Skeletal muscle cell (primary cell): Measurements from ENCODE around the gene ANXA1.
"Not testable (repeated sequence)": the region's sequence is repeated elsewhere in the genome, so short reads cannot be mapped to it uniquely, and the experiment has no call there.

Experiments used
- DNase-seq: peaks from one replicate; pipeline ENCODE4 v3.0.0-alpha.2; 2010; ENCODE audit warnings: low read depth
- H3K4me3 ChIP-seq: 2 replicates; pipeline ENCODE4 v1.5.1; 2011; ENCODE audit warnings: low read depth, mild to moderate bottlenecking, control low read depth, low read length, moderate library complexity

ANXA1 gene

DNA sequence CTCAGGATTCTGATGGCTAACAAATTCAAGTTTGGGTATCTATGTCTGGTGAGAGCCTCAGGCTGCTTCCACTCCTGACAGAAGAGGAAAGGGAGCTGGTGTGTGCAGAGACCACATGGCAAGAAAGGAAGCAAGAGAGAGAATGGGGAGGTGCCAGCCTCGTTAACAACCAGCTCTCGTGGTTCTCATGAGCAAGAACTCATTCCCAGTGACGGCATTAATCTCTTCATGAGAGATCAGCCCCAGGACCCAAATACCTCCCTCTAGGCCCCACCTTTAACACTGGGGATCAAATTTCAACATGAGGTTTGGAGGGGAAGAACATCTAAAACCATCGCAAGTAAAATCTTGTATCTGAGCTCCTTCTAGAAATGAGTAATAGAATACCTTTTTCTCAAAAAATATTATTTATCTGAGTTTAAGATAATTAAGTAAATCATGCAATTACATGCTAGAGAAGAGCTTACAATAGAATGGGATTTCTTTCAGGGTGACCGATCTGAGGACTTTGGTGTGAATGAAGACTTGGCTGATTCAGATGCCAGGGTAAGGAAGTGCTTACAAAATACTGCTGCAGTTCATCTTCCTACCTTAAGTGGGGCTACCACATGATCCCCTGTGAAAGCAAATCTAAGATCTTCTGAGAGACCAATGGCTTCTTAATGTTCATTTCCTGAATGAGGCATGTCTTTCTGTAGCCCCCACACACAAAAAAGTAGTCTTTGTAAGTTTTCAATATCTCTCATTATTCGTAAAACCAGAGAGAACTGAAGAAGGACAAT is 11.5 kb downstream of the ANXA1 start:
- no peak for DNase-seq
- no peak overlapping the region for H3K4me3 ChIP-seq

DNA sequence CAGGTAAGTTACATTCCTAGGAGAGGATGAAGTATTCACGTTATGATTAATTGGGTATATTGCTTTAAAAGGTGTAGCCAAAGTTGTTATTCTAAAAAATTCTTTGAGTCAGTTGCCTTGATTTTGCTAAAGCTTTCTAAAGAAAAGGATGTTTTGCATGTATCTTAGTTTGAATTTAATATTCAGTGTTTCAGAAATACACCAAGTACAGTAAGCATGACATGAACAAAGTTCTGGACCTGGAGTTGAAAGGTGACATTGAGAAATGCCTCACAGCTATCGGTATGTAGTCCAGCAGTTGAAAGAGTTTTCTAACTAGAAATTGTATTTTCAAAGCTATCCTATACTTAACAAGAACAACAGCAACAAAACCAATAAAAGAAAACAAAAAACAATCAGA is 14.2 kb downstream of the ANXA1 start:
- no peak for DNase-seq
- no peak overlapping the region for H3K4me3 ChIP-seq

DNA sequence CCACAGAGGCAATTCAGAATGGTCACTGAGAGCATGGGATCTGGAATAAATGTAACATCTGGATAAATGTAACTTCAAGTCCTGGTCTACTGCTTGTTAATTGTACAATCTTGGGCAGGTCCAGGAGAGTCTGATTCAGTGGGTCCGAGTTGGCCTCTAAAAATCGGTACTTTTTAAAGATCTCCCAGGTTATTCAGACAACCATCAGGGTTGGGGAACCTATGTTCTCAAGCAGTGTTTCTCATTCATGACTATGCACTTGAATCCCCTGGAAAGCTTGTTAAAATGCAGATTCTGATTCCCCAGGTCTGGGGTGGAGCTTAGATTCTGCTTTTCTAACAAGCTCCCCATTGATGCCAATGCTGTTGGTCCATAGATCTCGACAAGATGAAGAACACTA is 14.8 kb downstream of the ANXA1 start:
- no peak overlapping the region for H3K4me3 ChIP-seq
- DNase-seq = no peak

DNA sequence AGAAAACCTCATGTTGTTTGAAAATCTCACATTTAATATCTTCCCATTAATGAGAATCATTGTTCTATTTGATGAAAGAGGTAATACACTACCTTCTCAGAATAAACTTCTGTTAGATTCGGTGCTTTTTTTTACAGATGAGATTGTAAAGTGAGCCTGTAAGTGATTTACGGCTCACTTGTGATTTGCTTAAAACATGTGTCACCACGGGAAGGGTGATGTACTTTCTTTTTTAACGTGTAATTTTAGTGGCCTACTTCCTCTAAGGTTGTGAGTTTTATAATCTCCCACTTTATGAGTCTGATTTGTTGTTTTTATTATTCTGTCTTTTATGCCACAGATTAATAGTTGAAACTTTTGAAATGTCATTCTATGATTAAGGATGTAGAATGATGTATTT is 15.9 kb downstream of the ANXA1 start:
- DNase-seq = no peak
- no peak overlapping the region for H3K4me3 ChIP-seq

DNA sequence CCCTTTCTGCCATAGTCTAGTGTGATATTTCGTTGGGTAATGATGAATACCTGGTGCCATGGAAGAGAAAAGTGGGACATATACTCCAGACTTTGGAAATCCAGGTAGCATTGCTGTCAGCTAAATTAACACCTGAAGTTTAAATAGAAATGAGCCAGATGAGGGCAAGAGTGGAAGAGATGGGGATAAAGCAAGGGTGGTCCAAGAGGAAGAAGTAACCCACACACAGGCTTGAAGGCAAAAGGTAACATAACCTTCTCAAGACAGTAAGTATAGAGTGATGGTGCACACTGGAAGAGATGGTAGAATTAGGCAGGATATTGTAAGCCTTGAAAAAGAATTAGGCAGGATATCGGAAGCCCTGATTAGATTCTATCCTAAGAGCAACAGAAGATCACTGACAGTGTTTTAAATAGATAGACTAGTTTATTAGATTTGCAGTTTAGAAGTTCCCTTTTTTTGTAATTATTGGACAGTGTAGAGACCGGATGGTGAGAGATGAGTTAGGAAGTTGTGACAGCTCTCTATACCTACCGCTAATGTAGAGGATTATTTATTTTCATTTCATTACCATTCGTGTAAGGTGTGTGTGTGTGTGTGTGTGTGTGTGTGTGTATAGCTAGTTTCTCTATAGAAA is 16.8 kb downstream of the ANXA1 start:
- no peak for DNase-seq
- no peak overlapping the region for H3K4me3 ChIP-seq

DNA sequence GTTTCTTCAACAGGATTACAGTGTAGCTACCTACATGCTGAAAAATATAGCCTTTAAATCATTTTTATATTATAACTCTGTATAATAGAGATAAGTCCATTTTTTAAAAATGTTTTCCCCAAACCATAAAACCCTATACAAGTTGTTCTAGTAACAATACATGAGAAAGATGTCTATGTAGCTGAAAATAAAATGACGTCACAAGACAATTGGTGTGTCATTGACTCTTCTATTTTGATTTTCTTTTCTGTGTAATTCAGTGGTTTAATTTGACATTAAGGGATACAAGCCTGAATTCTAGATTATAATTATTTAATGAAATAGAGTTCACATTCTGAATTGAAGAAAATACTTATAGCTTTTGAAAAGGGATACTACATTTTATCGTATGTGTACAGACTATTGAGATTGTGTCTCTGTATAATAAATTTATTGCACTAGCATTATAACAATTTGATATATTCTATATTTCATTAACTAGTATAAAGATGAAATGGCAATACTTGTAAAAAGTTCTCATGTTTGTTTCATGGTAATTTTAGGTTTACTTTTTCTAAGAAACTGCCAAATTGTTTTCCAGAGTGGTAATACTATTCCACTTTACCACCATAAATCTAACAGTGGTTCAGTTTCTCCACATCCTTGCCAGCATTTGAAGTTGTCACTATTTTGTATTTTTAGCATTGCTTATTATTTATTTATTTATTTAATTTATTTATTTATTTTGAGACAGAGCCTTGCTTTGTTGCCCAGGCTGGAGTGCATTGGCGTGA is 18.7 kb downstream of the ANXA1 start:
- DNase-seq = no peak
- H3K4me3 ChIP-seq = no peak overlapping the region

DNA sequence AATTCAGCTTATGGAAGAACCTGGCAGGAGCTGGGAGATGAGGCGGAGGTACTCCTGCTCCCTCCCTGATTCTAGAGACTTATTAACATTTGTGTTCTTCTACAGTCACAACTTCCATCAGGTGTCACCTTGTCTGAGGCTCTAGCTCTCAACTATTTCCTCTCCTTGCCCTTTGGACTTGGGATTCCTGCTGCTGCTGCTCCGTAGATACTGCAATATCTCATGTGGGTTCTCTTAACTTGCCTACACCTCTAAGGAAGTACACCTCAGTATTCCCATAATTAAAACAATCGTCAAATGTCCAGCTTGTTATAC is 21.2 kb downstream of the ANXA1 start:
- no peak overlapping the region for H3K4me3 ChIP-seq
- DNase-seq = no peak

DNA sequence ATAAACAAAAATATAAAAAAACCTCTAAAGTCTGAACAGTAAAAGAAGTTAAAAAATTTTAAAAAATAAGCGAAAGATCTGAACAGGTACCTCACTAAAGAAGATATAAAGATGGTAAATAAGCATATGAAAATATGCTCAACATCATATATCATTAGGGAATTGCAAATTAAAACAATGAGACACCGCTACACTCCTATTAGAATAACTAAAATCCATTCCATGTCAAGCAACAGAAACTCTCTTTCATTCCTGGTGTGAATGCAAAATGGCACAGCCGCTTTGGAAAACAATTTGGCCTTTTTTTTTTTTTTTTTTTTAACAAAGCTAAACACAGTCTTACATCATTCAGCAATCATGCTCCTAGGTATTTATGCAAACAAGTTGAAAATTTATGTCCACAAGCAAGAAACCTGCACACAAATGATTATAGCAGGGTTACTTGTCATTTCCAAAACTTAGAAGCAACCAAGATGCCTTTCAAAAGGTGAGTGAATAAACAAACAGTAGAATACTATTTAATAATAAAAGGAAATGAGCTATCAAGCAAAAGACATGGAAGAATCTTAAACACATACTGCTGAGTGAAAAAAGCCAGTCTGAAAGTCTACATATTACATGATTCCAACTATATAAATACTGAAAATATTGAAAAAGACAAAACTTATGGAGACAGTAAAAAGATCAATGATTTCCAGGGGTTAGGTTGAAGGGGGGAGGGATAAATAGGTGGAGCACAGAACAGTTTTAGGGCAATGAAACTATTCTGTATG is 22.1 kb downstream of the ANXA1 start:
- no peak for DNase-seq
- no peak overlapping the region for H3K4me3 ChIP-seq

DNA sequence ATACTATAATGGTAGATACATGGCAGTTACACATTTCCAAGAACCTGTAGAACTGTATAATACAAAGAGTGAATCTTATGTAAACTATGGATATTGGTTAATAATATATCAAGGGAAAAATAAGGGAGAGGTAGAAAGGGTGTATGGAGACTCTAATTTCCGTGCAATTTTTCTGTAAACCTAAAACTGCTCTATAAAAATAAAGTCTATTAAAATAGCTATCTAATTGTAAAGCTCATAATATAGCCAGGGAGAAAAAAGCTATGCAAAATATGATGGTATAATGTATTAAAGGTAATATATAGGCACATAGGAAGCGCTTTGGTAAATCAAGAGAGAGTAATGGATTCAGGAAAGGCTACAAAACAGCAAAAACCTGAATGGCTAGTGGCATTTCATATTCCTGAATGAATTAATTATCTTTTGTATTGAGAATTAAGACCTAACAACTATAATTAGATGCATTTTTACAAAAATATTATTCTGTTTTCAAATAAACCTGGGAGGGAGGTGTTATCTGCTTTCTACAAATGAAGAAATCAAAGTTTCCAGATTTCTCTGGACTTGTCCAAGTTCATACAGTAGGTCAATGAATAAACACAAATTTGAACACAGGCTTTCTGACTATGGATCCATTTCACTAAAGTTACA is 22.8 kb downstream of the ANXA1 start:
- no peak for DNase-seq
- H3K4me3 ChIP-seq = no peak overlapping the region

DNA sequence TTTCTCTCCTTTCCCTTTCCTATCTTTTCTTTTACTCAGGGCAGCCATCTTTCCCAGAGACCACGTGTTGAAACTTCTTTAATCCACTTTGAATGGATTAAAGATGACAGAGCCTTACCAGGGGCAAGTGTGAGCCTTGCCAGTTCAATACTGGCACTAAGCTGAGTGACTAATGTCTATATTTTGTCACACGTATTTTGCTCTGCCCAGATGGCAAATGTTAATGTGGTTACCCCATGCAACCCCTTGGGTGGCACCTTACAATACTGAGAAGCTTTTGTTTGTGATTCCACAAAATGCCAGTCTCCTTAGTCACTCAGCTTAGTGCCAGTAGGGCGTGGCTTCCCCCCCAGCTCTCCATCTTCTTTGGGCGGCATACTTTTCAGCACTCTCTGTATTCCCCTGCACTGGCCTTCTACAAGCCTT is 24.8 kb downstream of the ANXA1 start:
- DNase-seq = no peak
- no peak overlapping the region for H3K4me3 ChIP-seq

DNA sequence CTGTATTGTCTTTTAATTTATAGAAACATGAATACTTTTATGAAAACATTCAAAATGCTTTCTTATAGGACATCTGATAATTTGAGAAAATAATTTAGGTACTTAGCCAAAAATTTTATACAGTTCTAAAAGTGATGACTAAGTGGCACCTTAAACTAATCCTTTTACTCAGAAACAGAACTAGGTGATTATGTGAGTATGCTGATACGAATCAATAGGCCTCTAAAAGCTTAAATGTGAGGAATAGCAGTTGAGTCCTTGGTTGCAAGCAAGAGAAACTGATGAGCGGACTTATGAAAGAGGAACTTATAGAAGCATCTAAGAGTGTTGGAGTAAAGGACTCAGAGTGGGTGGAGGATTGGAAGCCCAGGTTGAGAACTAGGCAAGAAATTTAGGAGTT is 26.4 kb downstream of the ANXA1 start:
- DNase-seq = no peak
- H3K4me3 ChIP-seq = no peak overlapping the region

DNA sequence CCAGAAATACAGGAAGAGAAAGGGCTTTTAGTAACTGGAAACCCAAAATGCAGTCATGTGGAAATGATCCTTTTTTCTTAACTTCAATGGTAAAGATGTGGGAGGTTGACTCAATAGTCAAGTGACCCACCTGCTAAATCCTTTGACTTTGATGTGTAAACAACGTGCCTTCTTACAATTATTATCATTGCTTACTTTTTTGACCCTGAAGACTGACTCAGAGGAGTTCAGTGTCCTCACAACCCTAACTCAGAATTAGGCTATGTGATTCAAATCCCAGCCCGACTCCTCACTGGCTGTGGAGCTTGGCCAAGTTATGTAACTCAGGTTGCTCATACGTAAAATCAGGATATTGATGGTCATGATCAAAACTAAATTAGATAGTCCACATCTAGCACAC is 27.9 kb downstream of the ANXA1 start:
- no peak for DNase-seq
- no peak overlapping the region for H3K4me3 ChIP-seq

DNA sequence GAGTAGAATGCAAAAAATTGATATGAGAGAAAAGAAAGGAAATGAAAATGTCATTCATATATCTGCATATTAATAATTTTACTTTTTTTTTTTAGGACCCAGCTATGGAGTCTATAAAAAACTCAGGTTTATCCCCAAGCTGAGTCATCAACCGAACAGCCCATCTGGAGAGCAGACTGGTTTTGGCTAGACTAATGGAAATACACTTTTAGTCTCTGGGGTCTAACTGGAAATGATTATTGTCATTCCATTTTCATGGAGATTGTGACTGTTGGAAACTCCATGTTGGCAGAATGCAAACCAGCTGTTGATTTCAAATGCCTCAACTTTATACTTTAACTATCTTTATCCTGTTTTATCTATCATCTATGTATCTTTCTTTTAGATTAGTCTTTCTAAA is 28.7 kb downstream of the ANXA1 start:
- DNase-seq = peak; percentile 32
- no peak overlapping the region for H3K4me3 ChIP-seq

DNA sequence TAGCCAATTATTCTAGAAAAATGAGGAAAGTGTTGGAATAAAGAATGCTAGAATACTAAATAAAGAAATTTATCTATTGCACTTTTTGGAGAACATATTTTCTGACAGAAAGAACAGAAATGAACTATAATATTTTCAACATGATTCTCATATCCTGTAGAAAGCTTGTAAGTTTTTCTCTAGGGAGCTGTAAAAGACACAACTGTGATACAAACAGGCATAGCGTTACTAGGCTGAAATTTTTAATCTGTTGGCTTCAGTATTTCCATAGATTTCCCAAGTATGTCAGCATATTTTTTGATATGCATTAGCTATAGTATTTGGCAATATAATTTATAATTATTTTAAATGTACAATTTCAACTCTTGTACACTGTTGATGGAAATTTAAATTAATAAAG is 31.3 kb downstream of the ANXA1 start:
- H3K4me3 ChIP-seq = no peak overlapping the region
- DNase-seq = no peak

DNA sequence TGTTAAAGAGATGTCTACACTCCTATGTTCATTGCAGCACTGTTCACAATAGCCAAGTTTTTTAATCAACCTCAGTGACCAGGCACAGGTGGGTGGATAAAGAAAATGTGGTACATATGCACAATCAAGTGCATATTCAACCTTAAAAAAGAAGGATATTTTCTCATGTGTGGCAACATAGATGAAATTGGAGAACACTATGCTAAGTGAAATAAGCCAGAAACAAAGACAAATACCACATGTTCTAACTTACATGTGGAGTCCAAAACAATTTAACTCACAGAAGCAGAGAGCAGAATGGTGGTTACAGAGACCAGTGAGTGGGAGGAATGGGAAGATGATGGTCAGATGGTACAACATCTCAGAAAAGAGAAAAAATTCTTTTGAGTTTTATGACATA is 31.8 kb downstream of the ANXA1 start:
- DNase-seq = no peak
- H3K4me3 ChIP-seq = no peak overlapping the region

DNA sequence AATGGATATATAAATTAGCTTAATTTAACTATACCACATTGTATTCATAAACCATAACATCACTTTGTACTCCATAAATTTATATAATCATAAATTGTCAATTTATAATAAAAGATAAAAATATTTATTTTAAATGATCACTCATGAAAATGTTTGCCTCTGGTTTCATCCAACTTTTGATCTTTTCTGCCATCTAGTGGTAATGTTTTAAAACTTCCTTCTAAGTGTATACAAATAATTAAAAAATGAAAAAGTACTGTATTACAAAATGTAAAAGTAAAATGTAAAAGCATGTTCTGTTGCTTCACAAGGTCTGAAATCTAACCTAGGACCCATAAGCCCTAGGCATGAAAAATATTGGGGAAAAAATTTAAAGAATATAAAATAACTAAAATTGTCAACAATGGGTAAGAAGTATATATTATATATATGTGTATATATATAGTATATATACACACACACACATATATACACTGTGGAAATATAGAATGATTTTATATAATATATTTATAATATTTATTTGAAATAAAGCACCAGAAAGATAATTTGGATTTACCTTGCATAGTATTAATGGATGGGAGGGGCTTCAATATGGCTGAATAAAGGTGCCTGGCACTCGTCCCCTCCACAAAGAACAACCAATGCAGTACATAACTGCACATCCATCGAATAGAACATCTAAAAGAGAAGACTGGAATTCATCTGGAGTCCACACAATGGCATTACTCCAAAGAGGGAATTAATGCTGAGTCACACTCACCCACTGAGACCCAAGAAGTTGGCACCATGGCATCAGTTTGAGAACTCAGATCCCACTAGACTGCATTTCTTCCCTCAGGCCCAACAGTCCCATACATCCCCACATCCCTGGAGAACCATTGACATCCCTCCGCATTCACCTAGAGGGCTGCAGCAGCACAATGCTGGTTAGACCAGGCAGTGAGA is 32.5 kb downstream of the ANXA1 start:
- H3K4me3 ChIP-seq = no peak overlapping the region
- DNase-seq = peak; percentile 18

DNA sequence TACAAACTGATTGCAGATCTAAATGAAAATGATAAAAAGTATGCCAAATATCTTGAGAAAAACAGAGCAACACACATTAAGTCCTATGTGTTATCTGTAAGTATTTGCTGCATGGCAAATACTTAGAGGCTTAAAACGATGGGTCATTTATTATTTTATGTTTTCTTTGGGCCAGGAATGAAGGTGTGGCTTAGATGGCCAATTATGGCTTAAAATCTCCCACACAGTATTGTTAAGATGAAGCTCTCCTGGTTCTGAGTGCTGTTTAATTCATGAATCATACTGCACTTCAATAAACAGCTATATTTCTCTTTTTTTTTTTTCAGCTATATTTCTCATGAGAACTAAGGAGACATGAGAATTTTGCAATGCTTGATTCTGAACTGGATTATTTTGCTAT is 39.4 kb downstream of the ANXA1 start:
- not testable (repeated sequence) for DNase-seq, H3K4me3 ChIP-seq

DNA sequence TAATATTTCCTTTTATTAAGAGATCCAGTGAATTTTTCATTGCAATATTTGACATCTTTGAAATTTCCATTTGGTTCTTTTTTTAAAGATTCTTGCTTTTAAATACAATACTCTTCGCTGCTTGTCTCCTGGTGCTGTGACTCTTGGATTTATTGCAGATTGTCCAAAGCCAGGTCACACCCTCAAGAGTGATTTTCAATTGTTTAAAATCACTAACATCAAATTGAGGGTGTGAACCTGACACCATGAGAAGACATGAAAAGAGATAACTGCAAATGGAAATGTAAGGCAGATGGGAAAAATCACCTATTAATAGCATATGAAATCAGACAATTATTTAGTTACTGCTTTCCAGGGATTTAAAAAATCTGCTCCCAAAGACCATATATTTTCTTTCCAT is 42.6 kb downstream of the ANXA1 start:
- no peak for DNase-seq
- H3K4me3 ChIP-seq = no peak overlapping the region

DNA sequence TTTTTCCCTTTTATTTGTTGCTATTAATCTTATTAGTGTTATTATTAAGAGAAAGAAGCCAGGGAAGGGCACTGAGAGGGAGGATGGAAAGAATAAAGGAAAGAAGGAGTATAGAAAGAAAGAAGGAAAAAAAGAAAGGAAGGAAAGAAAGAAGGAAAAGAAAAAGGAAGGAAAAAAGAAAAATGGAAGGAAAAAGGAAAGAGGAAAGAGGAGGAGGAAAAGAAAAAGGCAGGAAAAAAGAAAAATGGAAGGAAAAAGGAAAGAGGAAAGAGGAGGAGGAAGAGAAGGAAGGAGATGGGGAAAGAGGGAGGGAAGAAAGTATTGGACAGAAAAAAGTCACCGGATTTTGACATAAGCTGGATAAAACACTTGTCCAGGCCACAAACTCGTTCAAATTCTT is 47.8 kb downstream of the ANXA1 start:
- no peak for DNase-seq
- no peak overlapping the region for H3K4me3 ChIP-seq
